Esophagus squamous epithelium (tissue), 4 donors: Measurements from ENCODE around the gene UGT1A5.

ENCODE experiments used
- POLR2A ChIP-seq, 4 donors: fragments of 450-650 bp; IDR thresholded peaks; one replicate each; pipeline ENCODE4 v1.6.1; 2017; ENCODE audit warnings: antibody characterized with exemption in 4 of 4, mild to moderate bottlenecking in 4 of 4, moderate library complexity in 3 of 4
- TF ChIP-seq, protein P1 (sequence below), 6 experiments: fragments of 450-650 bp in 4 of 6; fragments of 200-600 bp in 2 of 6; sonication (generic) in 2 of 6; IDR thresholded peaks; one replicate each; pipeline ENCODE4 v1.5.1; 2016 to 2019; ENCODE audit warnings: antibody characterized with exemption in 6 of 6, mild to moderate bottlenecking in 4 of 6, moderate library complexity in 4 of 6

DNA sequence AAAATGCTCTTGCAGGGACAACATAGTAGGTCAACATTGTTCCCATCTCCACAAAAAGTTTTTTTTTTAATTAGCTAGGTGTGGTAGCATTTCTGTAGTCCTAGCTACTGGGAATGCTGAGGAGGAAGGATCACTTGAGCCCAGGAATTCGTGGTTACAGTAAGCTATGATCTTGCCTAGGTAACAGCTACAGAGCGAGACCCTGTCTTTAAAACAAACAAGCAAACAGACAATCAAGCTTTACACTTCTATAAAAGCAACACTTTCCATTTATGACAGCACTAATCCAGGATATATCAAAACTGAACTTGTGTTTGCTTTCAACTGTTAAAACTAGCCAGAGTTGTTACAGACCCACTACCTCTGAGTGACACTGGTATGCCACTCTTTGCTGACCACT lies 28.2 kb downstream of the UGT1A5 start:
- TF ChIP-seq POLR2A (IDR thresholded peaks at IDR 0.05) = no peak
- TF ChIP-seq, protein P1, sequence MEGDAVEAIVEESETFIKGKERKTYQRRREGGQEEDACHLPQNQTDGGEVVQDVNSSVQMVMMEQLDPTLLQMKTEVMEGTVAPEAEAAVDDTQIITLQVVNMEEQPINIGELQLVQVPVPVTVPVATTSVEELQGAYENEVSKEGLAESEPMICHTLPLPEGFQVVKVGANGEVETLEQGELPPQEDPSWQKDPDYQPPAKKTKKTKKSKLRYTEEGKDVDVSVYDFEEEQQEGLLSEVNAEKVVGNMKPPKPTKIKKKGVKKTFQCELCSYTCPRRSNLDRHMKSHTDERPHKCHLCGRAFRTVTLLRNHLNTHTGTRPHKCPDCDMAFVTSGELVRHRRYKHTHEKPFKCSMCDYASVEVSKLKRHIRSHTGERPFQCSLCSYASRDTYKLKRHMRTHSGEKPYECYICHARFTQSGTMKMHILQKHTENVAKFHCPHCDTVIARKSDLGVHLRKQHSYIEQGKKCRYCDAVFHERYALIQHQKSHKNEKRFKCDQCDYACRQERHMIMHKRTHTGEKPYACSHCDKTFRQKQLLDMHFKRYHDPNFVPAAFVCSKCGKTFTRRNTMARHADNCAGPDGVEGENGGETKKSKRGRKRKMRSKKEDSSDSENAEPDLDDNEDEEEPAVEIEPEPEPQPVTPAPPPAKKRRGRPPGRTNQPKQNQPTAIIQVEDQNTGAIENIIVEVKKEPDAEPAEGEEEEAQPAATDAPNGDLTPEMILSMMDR (IDR thresholded peaks at IDR 0.05) = no peak
